Activated CD4-positive, alpha-beta T cell treated with anti-CD3 and anti-CD28 coated beads, Interleukin-2, amount 10 ng/mL, durations not matched to agents 7 days and 5 days (primary cell): ENCODE data around the gene LRR1. TPM values are rescaled to one million over a fixed set of nuclear protein-coding genes. Genes with fewer than 3 reads are reported as not detected.
"Not testable (repeated sequence)": the region's sequence is repeated elsewhere in the genome, so short reads cannot be mapped to it uniquely, and the experiment has no call there.

Experiments
- CTCF ChIA-PET: fragments of 350-600 bp; sonication (Branson Sonifier 250); formaldehyde crosslinking; loops from one replicate; lab custom pipeline; 2021; ENCODE audit warnings: antibody characterized with exemption; lab: Charles Lee
- POLR2A ChIA-PET: fragments of 350-600 bp; sonication (Branson Sonifier 250); formaldehyde crosslinking; loops from one replicate; lab custom pipeline; 2021; ENCODE audit warnings: antibody characterized with exemption; lab: Charles Lee
- DNase-seq: peaks from one replicate; pipeline ENCODE4 v3.0.0-alpha.2; 2020
- H3K27ac Mint-ChIP-seq: one replicate; pipeline ENCODE4 v1.8.0; 2021; ENCODE audit warnings: mild to moderate bottlenecking, moderate library complexity, mixed read lengths
- H3K27me3 Mint-ChIP-seq: one replicate; pipeline ENCODE4 v1.8.0; 2021; ENCODE audit warnings: mixed read lengths
- H3K36me3 Mint-ChIP-seq: one replicate; pipeline ENCODE4 v1.8.0; 2021; ENCODE audit warnings: low read depth, mixed read lengths
- H3K4me1 Mint-ChIP-seq: one replicate; pipeline ENCODE4 v1.8.0; 2021; ENCODE audit warnings: mixed read lengths
- H3K4me3 Mint-ChIP-seq: one replicate; pipeline ENCODE4 v1.8.0; 2021; ENCODE audit warnings: mild to moderate bottlenecking, moderate library complexity, mixed read lengths
- H3K9me3 Mint-ChIP-seq: one replicate; pipeline ENCODE4 v1.8.0; 2021; ENCODE audit warnings: mixed read lengths
- total RNA-seq, 2 experiments: library from RNA; stranded (reverse); gene quantifications; one replicate each; pipeline ENCODE4 v1.2.3, GENCODE V29; 2021

The LRR1 gene
- total RNA-seq, 2 experiments from 2014 or later: 45.5 to 53.2 TPM

- peaks cover 70% of the 10 kb centered on the region for H3K36me3 Mint-ChIP-seq
- no peak overlapping the region for H3K27ac Mint-ChIP-seq
- no peaks in the 10 kb centered on the region for H3K27me3 Mint-ChIP-seq
These were observed 20.6 kb upstream of the LRR1 start for GRCh38 chr14:49578141-49578540.

GRCh38 chr14:49579841-49580240 lies 18.9 kb upstream of the LRR1 start:
- no peak for DNase-seq
- Mint-ChIP-seq H3K36me3 (peaks cover 68% of the 10 kb centered on the region), H3K27ac (no peak overlapping the region), H3K9me3 (no peaks in the 10 kb centered on the region), H3K27me3 (no peaks in the 10 kb centered on the region), H3K4me3 (no peak overlapping the region), H3K4me1 (peaks cover 49% of the 10 kb centered on the region)
- CTCF ChIA-PET: interaction anchor here (1.1 kb wide), 1 partner anchor 8 kb away, joined by 3 read pairs; no protein-coding TSS in a partner anchor
- POLR2A ChIA-PET: no interaction called here

More at GRCh38 chr14:49578141-49578540, 20.6 kb upstream of the LRR1 start:
- DNase-seq: no peak
- ChIA-PET CTCF (interaction anchor here (0.6 kb wide), 1 partner anchor 9 kb away, joined by 3 read pairs; no protein-coding TSS in a partner anchor), POLR2A (no interaction called here)
- H3K4me3 Mint-ChIP-seq: no peak overlapping the region
- H3K4me1 Mint-ChIP-seq: peaks cover 34% of the 10 kb centered on the region
- H3K9me3 Mint-ChIP-seq: peaks cover 1% of the 10 kb centered on the region

GRCh38 chr14:49581209-49582112 lies 17.3 kb upstream of the LRR1 start:
- H3K4me3 Mint-ChIP-seq: no peak overlapping the region
- H3K36me3 Mint-ChIP-seq: peaks cover 73% of the 10 kb centered on the region
- no peak for DNase-seq
- peaks cover 53% of the 10 kb centered on the region for H3K4me1 Mint-ChIP-seq
- no peak overlapping the region for H3K27ac Mint-ChIP-seq
- POLR2A ChIA-PET: interaction anchor here (0.6 to 0.8 kb wide), 2 partner anchors 38 to 730 kb away, joined by 3 read pairs; no protein-coding TSS in a partner anchor
- no peaks in the 10 kb centered on the region for H3K27me3 Mint-ChIP-seq
- CTCF ChIA-PET: interaction anchor here (0.7 to 1.2 kb wide), 3 partner anchors 12 to 1667 kb away, joined by 3 to 4 read pairs (median 3); no protein-coding TSS in a partner anchor
- H3K9me3 Mint-ChIP-seq: no peaks in the 10 kb centered on the region

GRCh38 chr14:49582113-49582977 lies 16.4 kb upstream of the LRR1 start:
- CTCF ChIA-PET: interaction anchor here (0.7 kb wide), 2 partner anchors 13 to 1666 kb away, joined by 3 to 4 read pairs; no protein-coding TSS in a partner anchor
- Mint-ChIP-seq H3K4me3 (no peak overlapping the region), H3K27me3 (no peaks in the 10 kb centered on the region), H3K36me3 (peaks cover 67% of the 10 kb centered on the region), H3K4me1 (peaks cover 60% of the 10 kb centered on the region), H3K9me3 (no peaks in the 10 kb centered on the region), H3K27ac (no peak overlapping the region)
- DNase-seq: no peak
- POLR2A ChIA-PET: interaction anchor here (0.6 kb wide), 1 partner anchor 729 kb away, joined by 3 read pairs; no protein-coding TSS in a partner anchor

GRCh38 chr14:49583629-49584028 lies 15.1 kb upstream of the LRR1 start:
- POLR2A ChIA-PET: no interaction called here
- no peaks in the 10 kb centered on the region for H3K27me3 Mint-ChIP-seq
- H3K27ac Mint-ChIP-seq: peak overlapping the region; percentile 73

GRCh38 chr14:49584058-49584457 lies 14.7 kb upstream of the LRR1 start:
- peaks cover 59% of the 10 kb centered on the region for H3K36me3 Mint-ChIP-seq
- H3K27ac Mint-ChIP-seq: peak overlapping the region; percentile 73
- DNase-seq: no peak
- H3K9me3 Mint-ChIP-seq: no peaks in the 10 kb centered on the region
- H3K4me3 Mint-ChIP-seq: peak overlapping the region; percentile 80
- ChIA-PET POLR2A (interaction anchor here (0.6 kb wide), 1 partner anchor 8 kb away, joined by 3 read pairs; no protein-coding TSS in a partner anchor), CTCF (interaction anchor here (1.0 kb wide), 1 partner anchor 15 kb away, joined by 3 read pairs; the partner anchor contains the start of gene LRR1)
- H3K4me1 Mint-ChIP-seq: peaks cover 57% of the 10 kb centered on the region
- H3K27me3 Mint-ChIP-seq: no peaks in the 10 kb centered on the region

More at GRCh38 chr14:49583629-49584028, 15.1 kb upstream of the LRR1 start:
- DNase-seq: no peak
- Mint-ChIP-seq H3K36me3 (peaks cover 59% of the 10 kb centered on the region), H3K4me3 (peak overlapping the region; percentile 80), H3K9me3 (no peaks in the 10 kb centered on the region), H3K4me1 (peaks cover 60% of the 10 kb centered on the region)
- CTCF ChIA-PET: no interaction called here

- DNase-seq: not testable (repeated sequence)
- H3K4me1 Mint-ChIP-seq: peaks cover 52% of the 10 kb centered on the region
- POLR2A ChIA-PET: interaction anchor here (0.6 to 0.7 kb wide), 6 partner anchors 17 to 478 kb away, joined by 3 to 8 read pairs (median 4); no protein-coding TSS in a partner anchor
These were observed 13.6 kb upstream of the LRR1 start for GRCh38 chr14:49584981-49585640.

GRCh38 chr14:49585803-49586672 lies 12.7 kb upstream of the LRR1 start, which contains the start of gene RPS29:
Gene RPS29, minus strand, starts transcription at chr14:49586380. Its CDS starts 34 bp downstream, at chr14:49586346.
- peaks cover 50% of the 10 kb centered on the region for H3K36me3 Mint-ChIP-seq
- H3K27ac Mint-ChIP-seq: peak within 1 kb of the TSS; percentile 100
- no peaks in the 10 kb centered on the region for H3K9me3 Mint-ChIP-seq
- no peaks in the 10 kb centered on the region for H3K27me3 Mint-ChIP-seq
- peak within 1 kb of the TSS; percentile 80 for H3K4me3 Mint-ChIP-seq
- ChIA-PET CTCF (interaction anchor here (0.6 to 3.7 kb wide), 10 partner anchors 10 to 458 kb away, joined by 3 to 30 read pairs (median 4); partner anchors contain the start of genes DNAAF2, LRR1, MGAT2 and NEMF), POLR2A (interaction anchor here (0.6 to 1.5 kb wide), 6 partner anchors 13 to 184 kb away, joined by 3 to 18 read pairs (median 4); partner anchors contain the start of genes LRR1, MGAT2 and RPL36AL)
- peak; percentile 99 for DNase-seq
- peaks cover 49% of the 10 kb centered on the region for H3K4me1 Mint-ChIP-seq

More at GRCh38 chr14:49584981-49585640, 13.6 kb upstream of the LRR1 start:
- CTCF ChIA-PET: interaction anchor here (0.6 to 3.7 kb wide), 9 partner anchors 10 to 267 kb away, joined by 3 to 30 read pairs (median 4); partner anchors contain the start of genes DNAAF2, LRR1, MGAT2 and NEMF
- Mint-ChIP-seq H3K4me3 (peak overlapping the region; percentile 80), H3K36me3 (peaks cover 53% of the 10 kb centered on the region), H3K27ac (peak overlapping the region; percentile 100)
- H3K9me3 Mint-ChIP-seq, H3K27me3 Mint-ChIP-seq: not testable (repeated sequence)

- DNase-seq: peak; percentile 55
- POLR2A ChIA-PET: interaction anchor here (0.6 to 1.5 kb wide), 4 partner anchors 12 to 47 kb away, joined by 3 to 18 read pairs (median 4); partner anchors contain the start of genes LRR1, MGAT2 and RPL36AL
- Mint-ChIP-seq H3K36me3 (peaks cover 41% of the 10 kb centered on the region), H3K4me1 (peaks cover 41% of the 10 kb centered on the region), H3K9me3 (no peaks in the 10 kb centered on the region), H3K27me3 (no peaks in the 10 kb centered on the region), H3K4me3 (peak overlapping the region; percentile 80), H3K27ac (peak overlapping the region; percentile 100)
- CTCF ChIA-PET: interaction anchor here (0.5 to 3.7 kb wide), 17 partner anchors 9 to 724 kb away, joined by 3 to 30 read pairs (median 4); partner anchors contain the start of genes DNAAF2, LRR1, MGAT2 and POLE2
These were observed 11.9 kb upstream of the LRR1 start for GRCh38 chr14:49586673-49587460.

- Mint-ChIP-seq H3K4me3 (no peak overlapping the region), H3K9me3 (no peaks in the 10 kb centered on the region), H3K4me1 (peaks cover 21% of the 10 kb centered on the region), H3K27me3 (no peaks in the 10 kb centered on the region), H3K27ac (no peak overlapping the region), H3K36me3 (peaks cover 18% of the 10 kb centered on the region)
- DNase-seq: no peak
- ChIA-PET CTCF (interaction anchor here (0.9 kb wide), 1 partner anchor 128 kb away, joined by 3 read pairs; no protein-coding TSS in a partner anchor), POLR2A (no interaction called here)
These were observed 9.4 kb upstream of the LRR1 start for GRCh38 chr14:49589387-49589786.
